Stimulated activated CD8-positive, alpha-beta memory T cell treated with anti-CD3 and anti-CD28 coated beads, Interleukin-7, amount 100 ng/mL, for 4 hours (primary cell): ENCODE results near the gene CLEC7A.
A peak's percentile ranks its signal among the peaks of the same experiment; 100 is the strongest.

Experiments used
- DNase-seq, 2 donors: peaks; one replicate each; pipeline ENCODE4 v3.0.0-alpha.2; 2020; ENCODE audit warnings: low read depth in 2 of 2

CLEC7A gene

DNA sequence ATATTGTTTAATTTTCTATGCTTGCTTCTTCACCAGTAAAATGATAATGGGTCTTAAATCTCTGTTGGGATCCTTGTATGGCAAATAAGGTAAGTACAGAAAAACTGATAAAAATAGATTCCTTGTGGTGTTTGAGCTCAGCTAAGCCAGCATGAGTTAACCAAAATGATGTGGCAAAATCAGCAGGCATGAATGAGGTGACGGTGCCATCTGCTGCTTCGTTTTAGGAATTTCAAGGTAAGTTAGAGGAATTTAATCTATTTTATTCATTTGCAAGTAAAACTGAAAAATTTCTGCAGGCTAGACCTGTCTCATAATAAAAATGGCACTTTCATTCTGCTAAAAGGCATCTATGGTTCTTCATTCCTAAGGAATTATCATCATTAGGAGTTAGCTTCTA, 10.0 kb upstream of the CLEC7A start:
- peak; percentile 6 to 19 for DNase-seq

DNA sequence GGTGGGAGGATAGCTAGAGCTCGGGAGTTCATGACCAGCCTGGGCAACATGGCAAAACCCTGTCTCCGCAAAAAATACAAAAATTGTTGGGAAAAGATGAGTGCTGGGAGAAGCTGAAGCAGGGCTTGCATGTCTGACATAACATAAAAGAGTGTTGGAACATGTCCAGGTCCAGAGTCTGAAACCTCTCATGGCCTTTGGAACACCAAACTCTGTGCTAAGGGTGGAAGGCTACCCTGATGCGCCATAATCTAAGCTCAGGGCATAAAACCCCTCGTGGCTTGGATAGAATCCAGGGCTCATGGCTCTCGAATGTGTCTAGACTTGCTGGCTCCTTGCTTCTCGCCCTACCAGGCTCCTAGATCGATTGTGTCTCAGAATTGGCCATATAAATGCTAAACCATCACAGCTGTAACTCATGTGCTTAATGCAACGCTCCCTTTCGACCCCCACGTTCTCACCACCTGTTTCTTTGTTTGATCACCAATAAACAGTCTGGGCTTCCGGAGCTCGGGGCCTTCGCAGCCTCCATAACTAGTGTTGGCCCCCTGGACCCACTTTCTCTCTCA, 6.7 kb upstream of the CLEC7A start:
- no peak for DNase-seq

DNA sequence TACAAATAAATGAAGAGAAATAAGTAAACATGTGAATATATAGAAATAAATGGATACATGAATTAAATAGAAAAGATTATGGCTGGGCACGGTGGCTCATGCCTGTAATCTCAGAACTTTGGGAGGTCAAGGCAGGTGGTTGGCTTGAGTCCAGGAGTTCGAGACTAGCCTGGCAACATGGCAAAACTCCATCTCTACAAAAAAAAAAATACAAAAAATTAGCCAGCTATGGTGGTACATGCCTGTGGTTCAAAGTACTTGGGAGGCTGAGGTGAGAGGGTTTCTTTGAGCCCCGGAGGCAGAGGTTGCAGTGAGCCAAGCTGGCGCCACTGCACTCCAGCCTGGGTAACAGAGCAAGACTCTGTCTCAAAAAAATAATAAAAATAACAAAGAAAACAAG, 5.1 kb upstream of the CLEC7A start:
- DNase-seq = no peak

DNA sequence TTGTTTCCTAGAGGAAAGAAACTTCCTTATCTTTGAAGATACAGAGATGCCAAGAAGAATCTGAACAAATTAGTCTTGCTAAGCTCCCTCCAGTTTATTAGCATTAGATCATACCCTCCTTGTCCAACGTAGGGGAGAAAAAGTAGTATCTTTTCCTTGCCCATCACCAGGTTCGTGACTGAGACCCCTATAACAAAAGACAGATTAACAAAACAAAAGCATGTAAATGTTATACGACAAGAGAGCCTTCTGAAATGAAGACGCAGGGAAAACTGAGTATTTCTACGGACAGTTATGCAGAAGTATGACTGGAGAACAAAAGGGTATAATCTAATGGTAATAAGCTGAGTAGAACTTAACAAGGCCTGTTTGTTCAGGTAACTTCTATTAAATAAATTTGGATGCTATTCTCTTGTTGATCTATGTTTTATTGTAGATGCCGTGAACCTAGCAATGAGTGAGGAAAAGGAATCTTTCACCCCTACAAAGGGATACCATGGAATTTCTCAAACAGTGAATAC, 2.9 kb upstream of the CLEC7A start:
- no peak for DNase-seq

DNA sequence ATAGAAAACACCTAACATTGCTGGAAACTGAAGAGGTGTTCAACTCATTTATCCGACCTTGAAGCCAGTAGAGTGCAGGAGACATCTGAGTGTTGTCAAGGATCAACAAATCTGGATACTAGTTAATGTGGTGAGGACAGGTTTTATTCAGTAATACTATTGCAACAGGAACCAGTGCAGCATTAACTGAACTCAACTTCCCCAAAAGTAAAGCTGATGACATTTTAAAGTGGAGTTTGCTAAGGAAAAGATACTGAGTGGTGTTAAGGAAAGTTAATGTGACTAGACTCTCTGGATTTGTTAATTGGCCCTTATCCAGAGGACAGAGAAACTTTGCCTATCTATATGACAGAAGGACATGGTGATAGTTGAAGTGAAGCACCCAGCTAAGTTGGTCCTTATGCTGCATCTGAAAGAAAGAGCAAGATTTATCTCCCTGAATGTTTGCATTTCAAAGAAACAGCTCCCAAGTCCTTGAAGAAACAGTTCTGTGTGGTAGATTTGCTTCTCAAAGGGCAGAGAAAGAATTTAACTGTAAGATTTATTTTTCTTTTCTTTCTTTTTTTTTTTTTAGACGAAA, 1.2 kb upstream of the CLEC7A start:
- no peak for DNase-seq

DNA sequence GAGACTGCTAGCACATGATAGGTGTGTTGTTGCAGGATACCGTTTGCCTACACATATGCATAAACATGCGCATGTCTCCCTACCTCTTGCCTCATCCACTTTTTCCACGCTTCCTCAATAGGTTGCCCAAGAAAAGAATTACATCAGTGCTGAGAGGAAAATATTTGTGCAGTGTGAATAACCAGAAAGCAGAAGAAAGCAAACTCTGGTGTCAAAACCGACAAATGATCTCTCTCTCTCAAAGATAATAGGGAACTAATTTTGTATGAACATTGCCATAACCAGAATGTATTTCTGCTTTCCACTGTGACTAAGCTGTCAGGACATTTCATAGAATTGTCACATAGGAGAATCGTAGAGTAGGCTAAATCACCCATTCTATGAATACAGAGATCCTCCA, 1.3 kb downstream of the CLEC7A start:
- DNase-seq = no peak

DNA sequence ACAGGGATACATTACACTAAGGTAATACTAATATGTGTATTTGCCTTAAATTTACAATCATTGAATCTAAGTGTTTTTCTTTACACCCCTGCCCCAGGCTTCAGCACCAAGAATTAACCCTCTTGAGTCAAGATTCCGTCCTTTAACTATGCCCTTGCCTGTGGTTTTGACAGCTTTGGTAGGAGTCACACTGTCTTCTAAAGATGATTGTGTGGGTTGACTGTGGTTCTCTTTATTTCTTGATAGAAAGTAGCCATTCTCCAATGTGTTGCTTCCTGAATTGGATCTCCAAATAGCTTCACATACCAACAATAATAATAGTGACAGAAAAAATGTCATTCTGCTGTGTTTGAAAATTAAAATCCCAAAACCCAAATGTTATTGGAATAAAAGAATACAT, 3.6 kb downstream of the CLEC7A start:
- DNase-seq = no peak

DNA sequence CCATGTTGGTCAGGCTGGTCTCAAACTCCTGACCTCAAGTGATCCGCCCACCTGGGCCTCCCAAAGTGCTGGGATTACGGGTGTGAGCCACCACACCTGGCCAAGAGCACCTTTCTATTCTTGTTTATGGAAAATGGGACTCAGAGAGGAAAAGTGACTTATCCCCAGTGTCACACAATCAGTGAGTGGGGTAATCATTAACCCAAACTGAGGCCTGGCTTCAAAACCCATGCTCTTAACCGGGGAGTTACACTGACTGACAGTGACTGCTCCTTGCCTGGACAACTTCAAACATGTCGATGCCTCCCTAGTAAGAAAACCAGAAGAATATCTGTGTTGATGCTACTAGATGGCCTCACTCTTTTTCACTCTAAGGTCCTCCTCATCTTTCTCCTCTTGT, 7.3 kb downstream of the CLEC7A start:
- no peak for DNase-seq

DNA sequence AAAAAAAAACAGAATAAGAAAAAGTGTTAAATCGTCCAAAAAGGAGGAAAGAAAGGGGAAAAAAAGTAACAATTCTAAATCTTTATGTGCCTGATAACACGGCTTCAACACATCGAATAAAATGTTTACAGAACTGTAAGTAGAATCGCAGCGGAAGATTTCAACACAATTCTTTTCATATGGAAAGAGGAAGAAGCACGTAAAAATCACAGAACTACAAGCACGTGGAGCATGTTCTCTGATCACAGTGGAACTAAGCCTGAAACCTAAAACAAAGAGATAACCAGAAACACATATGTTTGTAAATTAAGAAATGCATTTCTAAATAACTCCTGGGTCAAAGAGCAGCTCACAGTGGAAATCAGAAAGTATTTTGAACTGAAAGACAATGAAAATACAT, 8.7 kb downstream of the CLEC7A start:
- DNase-seq = no peak

DNA sequence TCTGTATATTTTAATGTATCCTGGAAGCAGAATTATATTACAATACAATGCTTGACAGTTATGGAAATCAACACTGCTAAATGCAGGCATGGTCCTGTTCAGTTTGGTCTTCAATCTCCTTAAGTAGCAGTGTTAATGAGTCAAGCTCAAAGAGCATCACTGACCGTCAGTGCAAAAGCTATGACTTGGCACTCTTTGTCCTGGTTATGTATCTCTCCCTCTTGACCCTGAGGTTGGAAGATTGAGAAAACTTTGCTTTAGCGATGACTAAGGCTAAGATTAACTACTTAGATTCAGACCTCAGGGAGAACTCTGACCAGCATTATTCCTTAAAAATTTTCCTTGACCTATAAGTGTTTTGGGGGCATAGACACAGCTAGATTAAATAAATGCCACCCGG, 10.9 kb downstream of the CLEC7A start:
- DNase-seq = no peak

DNA sequence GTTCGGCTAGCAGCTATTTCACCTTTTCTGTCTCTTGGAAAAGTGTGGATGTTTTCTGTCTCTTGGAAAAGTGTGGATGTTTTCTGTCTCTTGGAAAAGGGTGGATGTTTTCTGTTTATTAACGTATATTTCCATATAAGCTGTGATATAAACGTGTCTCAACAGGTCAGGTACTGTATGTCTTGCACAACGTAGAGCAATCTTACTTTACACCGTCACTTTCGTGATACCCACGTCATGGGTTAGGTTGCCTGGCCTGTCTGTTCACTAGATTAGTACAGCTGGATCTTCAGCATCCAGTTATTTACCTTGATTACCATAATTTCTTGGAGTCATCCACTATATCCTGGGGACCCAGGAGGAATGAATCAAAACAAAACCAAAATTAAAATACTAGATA, 14.1 kb downstream of the CLEC7A start:
- no peak for DNase-seq

DNA sequence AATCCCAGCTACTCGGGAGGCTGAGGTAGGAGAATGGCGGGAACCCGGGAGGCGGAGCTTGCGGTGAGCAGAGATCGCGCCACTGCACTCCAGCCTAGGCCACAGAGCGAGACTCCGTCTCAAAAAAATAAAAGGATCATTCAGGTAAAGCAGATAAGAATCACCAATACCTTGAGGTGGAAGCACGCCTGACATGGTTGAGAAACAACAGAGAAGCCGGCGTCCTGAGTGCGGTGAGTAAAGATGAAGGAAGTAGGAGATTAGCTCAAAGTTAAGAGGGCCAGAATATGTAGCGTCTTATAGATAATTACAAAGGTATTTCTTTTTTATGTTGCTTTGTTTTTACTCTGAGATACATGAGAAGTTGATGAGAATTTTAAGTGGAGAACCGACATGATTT, 14.7 kb downstream of the CLEC7A start:
- no peak for DNase-seq

DNA sequence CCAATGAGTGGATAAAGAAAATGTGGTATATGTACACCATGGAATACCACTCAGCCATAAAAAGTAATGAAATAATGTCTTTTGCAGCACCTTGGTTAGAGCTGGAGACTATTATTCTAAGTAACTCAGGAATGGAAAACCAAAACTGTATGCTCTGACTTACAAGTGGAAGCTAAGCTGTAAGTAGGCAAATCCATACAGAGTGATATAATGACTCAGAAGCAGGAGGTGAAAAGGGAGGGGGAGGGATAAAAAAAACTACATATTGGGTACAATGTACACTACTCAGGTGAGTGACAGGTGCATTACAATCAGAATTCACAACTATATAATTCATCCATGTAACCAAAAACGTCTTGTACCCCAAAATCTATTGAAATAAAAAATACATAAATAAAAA, 16.1 kb downstream of the CLEC7A start:
- no peak for DNase-seq

DNA sequence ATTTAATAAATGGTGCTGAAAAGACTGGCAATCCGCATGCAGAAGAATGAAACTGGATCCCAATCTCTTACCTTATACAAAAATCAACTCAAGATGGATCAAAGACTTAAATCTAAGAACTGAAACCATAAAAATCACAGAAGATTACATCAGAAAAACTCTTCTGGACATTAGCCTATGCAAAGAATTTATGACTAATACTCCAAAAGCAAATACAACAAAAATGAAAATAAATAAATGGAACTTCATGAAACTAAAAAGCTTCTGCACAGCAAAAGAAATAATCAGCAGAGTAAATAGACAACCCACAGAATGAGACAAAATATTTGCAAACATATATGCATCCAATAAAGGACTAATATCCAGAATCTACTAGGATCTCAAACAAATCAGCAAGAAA, 16.9 kb downstream of the CLEC7A start:
- DNase-seq = no peak

DNA sequence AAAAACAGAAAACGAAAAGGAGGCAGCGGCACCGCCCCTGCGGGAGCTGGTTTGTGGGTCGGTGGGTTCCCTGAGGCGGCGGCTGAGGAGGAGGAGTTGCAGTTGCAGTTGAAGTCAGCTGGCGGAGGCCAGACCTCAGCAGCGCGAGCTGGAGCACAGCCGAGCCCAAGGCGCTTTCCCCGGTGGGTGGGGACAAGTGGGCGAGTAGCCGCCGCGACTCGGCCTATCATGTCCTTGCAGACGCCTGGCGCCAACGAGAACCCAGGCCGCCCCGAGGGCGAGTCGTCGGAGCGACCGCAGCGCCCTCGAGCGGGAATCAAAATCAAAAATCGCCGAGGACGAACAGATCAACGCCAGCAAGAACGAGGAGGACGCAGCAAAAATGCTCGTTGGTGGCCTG, 18.5 kb downstream of the CLEC7A start:
- DNase-seq = no peak

DNA sequence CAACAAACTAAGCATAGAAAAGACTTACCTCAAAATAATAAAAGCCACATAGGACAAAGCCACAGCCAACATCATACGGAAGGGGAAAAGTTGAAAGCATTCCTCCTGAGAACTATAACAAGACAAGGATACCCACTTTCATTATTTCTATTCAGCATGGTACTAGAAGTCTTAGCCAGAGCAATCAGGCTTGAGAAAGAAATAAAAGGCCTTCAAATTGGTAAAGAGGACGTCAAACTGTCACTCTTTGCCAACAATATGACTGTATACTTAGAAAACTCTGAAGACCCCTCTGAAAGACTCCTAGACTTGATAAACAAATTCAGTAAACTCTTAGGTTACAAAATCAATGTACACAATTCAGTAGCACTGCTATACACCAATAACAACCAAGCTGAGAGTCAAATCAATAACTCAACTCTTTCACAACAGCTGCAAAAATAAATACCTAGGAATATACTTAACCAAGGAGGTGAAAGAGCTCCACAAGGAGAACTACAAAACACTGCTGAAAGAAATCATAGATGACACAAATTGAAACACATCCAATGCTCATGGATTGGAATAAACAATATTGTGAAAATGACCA, 19.6 kb downstream of the CLEC7A start:
- DNase-seq = no peak

DNA sequence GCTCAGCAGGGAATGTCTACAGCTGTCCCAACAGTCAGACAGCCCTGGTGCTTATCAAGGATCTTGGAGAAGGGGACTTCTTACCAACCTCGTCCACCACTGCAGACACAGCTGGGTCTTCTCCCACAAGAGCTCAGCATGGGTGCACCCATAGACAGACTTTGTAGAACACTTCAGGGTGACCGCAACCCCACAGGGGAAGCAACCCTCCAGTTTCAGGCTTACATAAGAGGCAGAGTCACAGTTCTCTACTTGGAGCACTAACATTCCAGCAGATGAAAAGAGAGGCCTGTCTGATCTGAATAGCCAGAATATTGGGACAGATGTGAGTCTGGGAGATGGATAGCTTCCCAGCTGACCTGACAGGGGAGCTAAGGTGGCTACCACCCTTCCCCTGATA, 27.7 kb downstream of the CLEC7A start:
- no peak for DNase-seq

DNA sequence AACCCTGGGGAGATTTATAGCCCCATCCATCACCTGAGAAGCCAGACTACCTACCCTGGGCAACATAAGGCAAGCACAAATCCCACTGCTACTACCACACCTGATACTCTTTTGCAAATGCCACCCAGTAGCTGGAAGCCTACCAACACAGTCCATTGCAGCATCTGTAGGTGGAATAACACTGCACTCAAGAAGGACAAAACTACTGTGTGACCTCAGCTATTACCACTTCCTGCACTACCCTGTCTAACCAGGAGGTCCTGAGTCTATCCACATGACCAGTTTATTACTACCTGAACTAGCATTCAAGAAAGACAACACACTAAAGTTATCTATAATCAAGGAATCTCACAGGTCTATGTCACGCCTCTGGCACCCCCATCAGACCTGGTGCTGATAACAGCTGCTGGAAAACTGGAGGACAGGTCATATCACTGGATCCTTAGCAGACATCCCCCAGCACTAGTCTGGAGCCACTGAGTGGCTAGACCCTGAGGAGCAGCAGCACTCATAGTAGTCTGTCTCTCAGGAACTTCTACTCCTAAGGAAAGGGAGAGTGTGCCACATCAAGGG, 28.3 kb downstream of the CLEC7A start:
- DNase-seq = no peak

DNA sequence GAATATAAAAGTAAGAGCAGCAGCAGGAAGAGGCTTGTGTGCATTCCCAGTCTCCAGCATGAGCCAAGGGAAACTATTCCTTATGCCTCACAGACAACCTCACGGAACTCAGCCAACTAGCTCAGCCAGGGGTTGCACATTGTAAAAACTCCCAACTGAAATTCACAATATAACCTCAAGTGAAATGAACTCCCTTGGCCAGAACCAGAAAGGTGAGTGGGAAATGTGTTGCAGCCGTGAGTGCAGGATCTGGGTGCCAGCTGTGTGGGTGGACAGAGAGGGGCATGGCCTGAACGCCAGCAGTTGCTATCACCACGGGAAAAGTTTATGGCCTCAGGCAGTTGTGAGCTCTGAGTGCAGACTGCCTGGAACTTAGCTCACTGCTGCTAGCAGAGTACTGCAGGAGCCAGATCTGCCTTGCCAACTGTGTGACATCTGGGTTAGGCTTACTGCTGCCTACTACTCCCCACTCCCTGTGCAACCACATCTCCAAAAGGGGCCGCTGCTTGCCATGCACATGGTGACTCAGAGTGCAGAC, 28.9 kb downstream of the CLEC7A start:
- no peak for DNase-seq

DNA sequence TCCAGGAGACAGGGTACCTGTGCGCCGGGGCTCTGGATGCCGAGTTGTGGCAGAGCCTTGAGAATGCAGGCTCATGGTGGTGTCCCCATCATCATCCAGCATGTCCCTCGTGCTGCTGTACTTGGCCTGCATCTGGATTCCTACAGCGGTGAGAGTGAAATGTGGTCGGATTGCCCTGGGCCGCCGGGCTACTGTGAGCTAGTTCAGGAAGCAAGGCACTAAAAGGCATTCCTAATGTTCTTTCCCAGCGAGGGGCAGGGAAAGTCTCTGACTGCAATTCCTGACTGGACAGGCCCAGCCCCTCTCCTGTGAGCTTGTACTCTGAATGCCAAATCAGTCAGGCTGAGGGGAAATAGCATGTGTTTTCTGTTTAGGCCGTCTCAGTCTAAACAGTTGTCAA, 31.2 kb downstream of the CLEC7A start, which contains the start of gene CLEC1A:
Gene CLEC1A (minus strand): TSS at position 195 of the 400 bp plus-strand sequence. CDS start 63 bp downstream, at position 132.
- no peak for DNase-seq

DNA sequence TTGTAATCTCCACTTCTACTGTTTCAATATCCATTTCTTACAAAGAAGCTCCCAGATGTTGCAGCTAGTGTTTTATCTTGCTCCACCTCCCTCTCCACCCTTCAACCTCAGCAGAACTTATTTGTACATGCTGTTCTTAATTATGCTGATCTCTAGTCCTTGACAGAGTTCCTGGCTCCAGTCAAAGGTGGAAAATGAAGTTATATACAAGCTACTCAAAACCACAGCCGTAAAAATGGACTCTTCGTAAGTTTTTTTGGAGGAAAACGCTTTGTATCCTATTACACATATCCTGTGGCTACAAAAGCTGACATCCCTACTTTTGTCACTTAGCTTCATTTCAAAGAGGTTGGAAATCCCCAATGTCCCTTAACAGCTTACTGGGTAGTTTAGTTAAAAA, 32.5 kb downstream of the CLEC7A start:
- no peak for DNase-seq

DNA sequence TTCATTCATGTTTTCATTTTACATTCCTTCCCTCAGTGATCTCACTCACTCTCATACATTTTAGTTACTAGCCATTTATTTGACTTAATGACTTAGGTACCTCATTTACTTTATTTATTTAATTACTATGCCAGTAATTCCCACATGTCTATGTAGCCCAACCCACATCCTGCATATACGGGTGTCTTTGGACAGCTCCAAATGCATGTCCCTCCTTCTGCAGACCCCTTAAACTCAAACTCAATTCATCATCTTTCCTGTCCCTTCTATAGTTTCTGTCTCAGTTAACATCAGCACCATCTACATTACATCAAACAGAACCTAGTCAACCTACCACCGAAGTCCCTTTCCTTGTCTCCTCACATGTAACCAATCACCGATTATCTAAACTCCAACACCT, 34.0 kb downstream of the CLEC7A start:
- DNase-seq = no peak
